Neural cell (in vitro differentiated cells): Measurements from ENCODE around the gene SLC25A47.

Experiments used
- CTCF ChIP-seq: fragments of 450-650 bp; IDR thresholded peaks from 2 replicates; pipeline ENCODE4 v1.5.1; 2014; ENCODE audit warnings: antibody characterized with exemption, mild to moderate bottlenecking, moderate library complexity; ENCODE audit not compliant: poor library complexity, severe bottlenecking
- SMC3 ChIP-seq: fragments of 450-650 bp; conservative IDR thresholded peaks from 2 replicates; pipeline ENCODE4 v1.6.1; 2014; ENCODE audit warnings: antibody characterized with exemption, mild to moderate bottlenecking, moderate library complexity; ENCODE audit not compliant: poor library complexity

- TF ChIP-seq SMC3, result no peak
- no peak for TF ChIP-seq CTCF
Measured at GRCh38 chr14:100365741-100366140, 42.6 kb downstream of the SLC25A47 start.
